ENCODE results near the gene TRAF2.

TRAF2 gene

DNA sequence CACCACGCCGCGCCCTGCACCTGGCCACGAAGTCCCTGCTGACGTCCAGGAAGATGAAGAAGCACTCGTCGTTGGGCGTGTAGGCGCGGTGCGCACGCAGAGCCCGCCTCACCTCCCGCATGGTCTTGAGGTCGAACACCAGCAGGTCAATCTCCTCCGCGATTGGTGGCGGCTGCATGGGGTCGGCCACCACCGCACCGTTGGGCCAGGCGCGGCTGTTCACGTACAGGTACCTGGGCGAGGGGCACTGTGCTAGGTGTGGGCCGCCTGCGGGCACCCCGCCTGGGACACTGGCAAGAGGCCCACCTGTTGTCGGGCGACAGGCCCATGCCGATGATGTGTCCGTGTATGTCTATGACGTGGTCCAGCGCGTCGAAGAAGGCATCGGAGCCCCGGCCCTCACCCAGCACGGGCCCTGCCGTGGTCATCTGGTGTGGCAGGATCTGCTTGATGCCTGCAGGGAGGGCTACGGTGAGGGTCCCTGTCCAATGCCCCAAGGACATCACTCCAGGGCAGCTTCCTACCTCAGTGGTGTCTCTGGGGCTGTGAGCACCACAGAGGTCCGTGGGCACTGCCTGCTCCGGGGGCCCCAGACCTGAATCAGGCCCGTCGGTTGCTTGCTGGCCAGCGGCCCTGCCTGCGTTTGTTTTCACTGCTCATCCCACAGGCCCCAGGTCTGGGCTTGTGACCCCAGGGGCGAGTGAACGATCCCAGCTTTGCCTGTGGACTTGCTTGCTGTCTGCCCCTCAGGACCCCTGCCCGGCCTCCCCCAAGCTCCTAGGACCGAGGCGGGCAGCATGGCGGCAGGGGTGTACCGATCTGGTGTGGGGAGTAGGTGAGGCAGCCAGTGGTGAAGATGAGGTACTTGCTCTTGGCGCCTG is 55.2 kb downstream of the TRAF2 start:
- no peak for DNase-seq

DNA sequence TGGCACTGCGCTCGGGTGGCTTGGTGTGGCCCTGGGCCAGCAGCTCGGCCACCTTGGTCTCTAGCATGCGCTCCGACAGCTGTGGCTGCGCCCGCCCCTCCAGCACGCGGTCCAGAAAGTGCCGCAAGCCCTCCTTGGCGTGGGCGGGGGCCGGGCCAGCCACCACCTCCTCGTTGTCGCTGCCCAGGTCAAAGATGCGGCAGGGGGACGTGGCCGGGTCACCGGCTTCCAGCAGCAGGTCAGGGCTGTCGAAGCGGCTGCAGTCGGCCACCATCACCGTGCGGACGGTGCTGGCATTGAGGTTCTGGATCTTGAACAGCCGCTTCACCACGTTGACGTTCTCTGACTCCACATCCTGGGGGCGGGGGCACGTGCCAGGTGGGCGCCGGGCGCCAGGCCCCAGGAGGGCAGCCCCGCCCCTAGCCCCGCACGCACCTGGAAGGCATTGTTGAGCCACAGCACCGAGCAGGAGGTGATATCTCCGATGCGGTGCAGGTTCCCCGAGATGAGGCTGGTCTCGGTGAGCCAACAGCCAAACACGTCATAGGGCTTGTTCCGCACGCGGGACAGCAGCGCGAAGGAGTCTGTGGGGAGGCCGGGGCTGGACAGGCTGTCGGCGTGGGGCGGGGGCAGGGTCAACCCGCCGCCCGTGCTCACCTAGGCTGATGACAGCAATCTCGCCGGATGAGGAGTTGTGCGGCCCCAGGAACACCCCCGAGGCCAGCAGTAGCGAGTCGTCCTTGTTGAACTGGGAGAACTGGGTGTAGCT is 56.0 kb downstream of the TRAF2 start:
- DNase-seq = no peak

DNA sequence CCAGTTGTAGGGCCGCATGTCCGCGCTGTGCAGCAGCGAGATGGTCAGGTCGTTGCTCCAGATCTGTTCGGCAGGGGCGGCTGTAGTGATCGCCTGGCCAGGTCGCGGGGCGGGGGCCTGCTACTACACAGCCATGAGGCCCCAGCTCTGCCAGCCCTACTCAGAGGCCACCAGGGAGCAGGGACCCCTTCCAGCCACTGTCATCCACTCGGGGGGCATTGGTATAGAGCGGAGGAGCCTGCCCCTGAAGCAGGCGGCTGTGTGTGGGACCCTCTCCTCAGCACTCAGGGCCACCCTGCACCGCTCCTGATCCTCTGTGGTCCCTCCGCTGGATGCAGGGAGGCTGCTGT is 56.5 kb downstream of the TRAF2 start:
- DNase-seq = no peak

- DNase-seq = no peak
These were observed 57.2 kb downstream of the TRAF2 start for GRCh38 chr9:136943291-136944211.

GRCh38 chr9:136944212-136944518 is 57.8 kb downstream of the TRAF2 start:
- DNase-seq = no peak

- DNase-seq = peak; percentile 5
These were observed 58.4 kb downstream of the TRAF2 start, which contains the start of the genes C8G and FBXW5 for GRCh38 chr9:136944519-136945332. Gene C8G (plus strand): TSS chr9:136945243. CDS start chr9:136945321, 78 bp downstream. Gene FBXW5 (minus strand): TSS chr9:136944738. CDS start chr9:136944083, 655 bp downstream.

GRCh38 chr9:136945333-136946227 is 59.3 kb downstream of the TRAF2 start:
- DNase-seq = no peak

GRCh38 chr9:136946228-136947027 is 60.1 kb downstream of the TRAF2 start:
- no peak for DNase-seq

GRCh38 chr9:136947028-136947891 is 60.9 kb downstream of the TRAF2 start:
- DNase-seq = no peak

GRCh38 chr9:136947955-136948510 is 61.7 kb downstream of the TRAF2 start:
- DNase-seq = no peak

- no peak for DNase-seq
These were observed 63.0 kb downstream of the TRAF2 start for GRCh38 chr9:136949239-136949816.

GRCh38 chr9:136949817-136950655 is 63.7 kb downstream of the TRAF2 start:
- no peak for DNase-seq

DNA sequence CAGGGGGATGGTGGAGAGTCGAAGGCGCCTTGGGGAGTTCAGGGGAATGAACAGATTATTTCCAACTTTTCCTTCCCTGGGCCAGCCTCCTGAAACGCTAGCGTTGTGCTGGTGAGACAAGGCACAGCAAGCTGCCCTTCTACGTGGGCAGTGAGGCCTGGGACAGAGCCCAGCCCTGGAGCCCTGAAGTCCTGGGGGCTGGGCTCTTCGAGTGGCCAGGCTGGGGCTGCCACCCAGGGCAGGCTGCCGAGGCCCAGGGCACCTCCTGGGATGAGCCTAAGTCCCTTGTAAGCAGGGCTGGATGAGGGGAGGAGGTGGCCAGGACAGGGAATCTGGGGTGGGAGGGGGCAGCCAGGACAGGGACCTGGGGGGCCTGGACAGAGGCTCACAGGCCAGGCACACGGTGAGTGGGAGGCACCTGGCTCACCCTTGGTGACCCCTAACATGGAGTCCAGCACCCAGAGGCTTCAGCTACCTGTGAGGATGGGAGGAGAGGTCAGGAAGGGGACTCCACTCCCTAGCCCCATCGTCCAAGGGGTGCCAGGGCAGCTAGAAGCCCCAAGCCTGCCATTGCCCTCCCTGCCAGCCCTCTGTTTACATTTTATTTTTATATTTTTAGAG is 64.5 kb downstream of the TRAF2 start:
- DNase-seq = no peak

GRCh38 chr9:136951541-136952320 is 65.4 kb downstream of the TRAF2 start, which contains the start of gene LCN12:
Gene LCN12 (plus strand): TSS chr9:136952273. CDS start chr9:136952328, 55 bp downstream.
- DNase-seq = no peak

- no peak for DNase-seq
These were observed 66.1 kb downstream of the TRAF2 start for GRCh38 chr9:136952321-136952850.
